Ishikawa (cell line): Measurements from ENCODE around the gene SCAPER.

ENCODE experiments used
- CEBPB ChIP-seq: IDR thresholded peaks from 2 replicates; pipeline ENCODE4 v1.6.1; 2012
- CREB1 ChIP-seq: IDR thresholded peaks from 2 replicates; pipeline ENCODE4 v1.6.1; 2012; ENCODE audit warnings: low read depth
- EGR1 ChIP-seq: IDR thresholded peaks from 2 replicates; pipeline ENCODE4 v1.6.1; 2012
- EP300 ChIP-seq: IDR thresholded peaks from 2 replicates; pipeline ENCODE4 v1.6.1; 2012; ENCODE audit warnings: borderline replicate concordance
- FOXM1 ChIP-seq: IDR thresholded peaks from 2 replicates; pipeline ENCODE4 v1.6.1; 2012; ENCODE audit warnings: low read depth, borderline replicate concordance
- NFIC ChIP-seq: IDR thresholded peaks from 2 replicates; pipeline ENCODE4 v1.6.1; 2012
- RAD21 ChIP-seq: IDR thresholded peaks from 2 replicates; pipeline ENCODE4 v1.6.1; 2012; ENCODE audit warnings: low read depth
- TAF1 ChIP-seq: IDR thresholded peaks from 2 replicates; pipeline ENCODE4 v1.6.1; 2012; ENCODE audit warnings: low read depth, mild to moderate bottlenecking
- TCF12 ChIP-seq: IDR thresholded peaks from 2 replicates; pipeline ENCODE4 v1.6.1; 2012; ENCODE audit warnings: low read depth
- TEAD4 ChIP-seq: IDR thresholded peaks from 2 replicates; pipeline ENCODE4 v1.6.1; 2012
- YY1 ChIP-seq: IDR thresholded peaks from 2 replicates; pipeline ENCODE4 v1.6.1; 2012; ENCODE audit warnings: low read depth
- ZBTB7A ChIP-seq: IDR thresholded peaks from 2 replicates; pipeline ENCODE4 v1.6.1; 2012; ENCODE audit warnings: low read depth
- TF ChIP-seq, protein P1 (sequence below): IDR thresholded peaks from 2 replicates; pipeline ENCODE4 v1.6.1; 2012; ENCODE audit warnings: low read depth, mild to moderate bottlenecking
- TF ChIP-seq, protein P2 (sequence below): IDR thresholded peaks from 2 replicates; pipeline ENCODE4 v1.6.1; 2012
- TF ChIP-seq, protein P3 (sequence below): IDR thresholded peaks from 2 replicates; pipeline ENCODE4 v1.6.1; 2012

Gene SCAPER

DNA sequence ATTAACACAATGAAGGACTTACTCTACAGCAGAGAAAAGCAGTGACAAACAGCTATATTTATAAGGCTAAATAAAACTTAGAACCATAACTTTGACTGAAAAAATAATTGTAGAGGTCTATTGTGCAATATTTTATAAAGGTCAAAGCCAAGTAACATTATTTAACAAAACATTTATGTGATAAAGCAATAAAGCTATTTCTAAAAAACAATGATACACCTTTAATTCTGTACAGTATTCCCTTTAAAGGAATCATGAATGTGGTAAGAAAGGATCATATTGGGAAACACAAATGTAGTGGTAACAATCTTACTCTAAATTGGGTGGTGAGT is 332.2 kb downstream of the SCAPER start:
- TF ChIP-seq NFIC = no peak
- TF ChIP-seq FOXM1 = no peak
- TF ChIP-seq CEBPB = no peak
- TF ChIP-seq, protein P1, sequence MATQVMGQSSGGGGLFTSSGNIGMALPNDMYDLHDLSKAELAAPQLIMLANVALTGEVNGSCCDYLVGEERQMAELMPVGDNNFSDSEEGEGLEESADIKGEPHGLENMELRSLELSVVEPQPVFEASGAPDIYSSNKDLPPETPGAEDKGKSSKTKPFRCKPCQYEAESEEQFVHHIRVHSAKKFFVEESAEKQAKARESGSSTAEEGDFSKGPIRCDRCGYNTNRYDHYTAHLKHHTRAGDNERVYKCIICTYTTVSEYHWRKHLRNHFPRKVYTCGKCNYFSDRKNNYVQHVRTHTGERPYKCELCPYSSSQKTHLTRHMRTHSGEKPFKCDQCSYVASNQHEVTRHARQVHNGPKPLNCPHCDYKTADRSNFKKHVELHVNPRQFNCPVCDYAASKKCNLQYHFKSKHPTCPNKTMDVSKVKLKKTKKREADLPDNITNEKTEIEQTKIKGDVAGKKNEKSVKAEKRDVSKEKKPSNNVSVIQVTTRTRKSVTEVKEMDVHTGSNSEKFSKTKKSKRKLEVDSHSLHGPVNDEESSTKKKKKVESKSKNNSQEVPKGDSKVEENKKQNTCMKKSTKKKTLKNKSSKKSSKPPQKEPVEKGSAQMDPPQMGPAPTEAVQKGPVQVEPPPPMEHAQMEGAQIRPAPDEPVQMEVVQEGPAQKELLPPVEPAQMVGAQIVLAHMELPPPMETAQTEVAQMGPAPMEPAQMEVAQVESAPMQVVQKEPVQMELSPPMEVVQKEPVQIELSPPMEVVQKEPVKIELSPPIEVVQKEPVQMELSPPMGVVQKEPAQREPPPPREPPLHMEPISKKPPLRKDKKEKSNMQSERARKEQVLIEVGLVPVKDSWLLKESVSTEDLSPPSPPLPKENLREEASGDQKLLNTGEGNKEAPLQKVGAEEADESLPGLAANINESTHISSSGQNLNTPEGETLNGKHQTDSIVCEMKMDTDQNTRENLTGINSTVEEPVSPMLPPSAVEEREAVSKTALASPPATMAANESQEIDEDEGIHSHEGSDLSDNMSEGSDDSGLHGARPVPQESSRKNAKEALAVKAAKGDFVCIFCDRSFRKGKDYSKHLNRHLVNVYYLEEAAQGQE = no peak
- TF ChIP-seq TEAD4 = no peak

DNA sequence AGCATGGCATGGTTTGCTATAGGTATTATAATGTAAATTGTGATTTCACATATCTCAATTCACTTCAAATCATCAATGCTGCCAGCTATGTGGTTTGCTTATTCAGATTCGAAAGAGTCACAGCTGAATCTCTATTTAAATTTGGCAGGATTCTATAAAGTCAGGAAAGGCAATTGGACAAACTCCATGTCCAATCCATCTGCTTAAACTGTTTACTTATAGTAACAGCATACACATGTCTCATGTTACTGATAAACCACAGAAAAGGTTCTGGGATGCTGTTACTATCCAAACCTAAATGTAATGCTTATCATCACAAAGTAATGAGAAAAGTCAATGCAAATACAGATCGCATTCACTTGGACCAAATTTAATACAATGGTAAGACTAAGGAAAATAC is 338.9 kb downstream of the SCAPER start:
- TF ChIP-seq EP300 (no peak), CREB1 (no peak), TCF12 (no peak), YY1 (no peak), RAD21 (no peak), ZBTB7A (no peak), TEAD4 (no peak), CEBPB (no peak), EGR1 (no peak), FOXM1 (no peak)
- TF ChIP-seq, protein P2, sequence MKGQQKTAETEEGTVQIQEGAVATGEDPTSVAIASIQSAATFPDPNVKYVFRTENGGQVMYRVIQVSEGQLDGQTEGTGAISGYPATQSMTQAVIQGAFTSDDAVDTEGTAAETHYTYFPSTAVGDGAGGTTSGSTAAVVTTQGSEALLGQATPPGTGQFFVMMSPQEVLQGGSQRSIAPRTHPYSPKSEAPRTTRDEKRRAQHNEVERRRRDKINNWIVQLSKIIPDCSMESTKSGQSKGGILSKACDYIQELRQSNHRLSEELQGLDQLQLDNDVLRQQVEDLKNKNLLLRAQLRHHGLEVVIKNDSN = no peak
- TF ChIP-seq, protein P3, sequence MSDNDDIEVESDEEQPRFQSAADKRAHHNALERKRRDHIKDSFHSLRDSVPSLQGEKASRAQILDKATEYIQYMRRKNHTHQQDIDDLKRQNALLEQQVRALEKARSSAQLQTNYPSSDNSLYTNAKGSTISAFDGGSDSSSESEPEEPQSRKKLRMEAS = no peak
- TF ChIP-seq, protein P1 = no peak

DNA sequence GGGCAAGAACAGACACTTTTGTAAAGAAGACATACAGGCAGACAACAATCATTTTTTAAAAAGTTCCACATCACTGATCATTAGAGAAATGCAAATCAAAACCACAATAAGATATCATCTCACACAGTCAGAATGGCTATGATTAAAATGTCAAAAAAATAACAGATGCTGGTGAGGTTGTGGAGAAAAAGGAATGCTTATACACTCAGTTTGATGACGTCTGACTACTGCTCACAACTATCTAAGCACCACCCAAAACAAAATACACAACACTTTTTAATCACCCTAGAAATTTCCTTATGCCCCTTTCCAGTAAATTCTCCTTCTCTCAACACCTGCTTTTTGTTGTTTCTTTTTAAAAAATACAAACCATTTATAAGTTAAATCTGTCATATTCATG is 339.8 kb downstream of the SCAPER start:
- TF ChIP-seq ZBTB7A = no peak

DNA sequence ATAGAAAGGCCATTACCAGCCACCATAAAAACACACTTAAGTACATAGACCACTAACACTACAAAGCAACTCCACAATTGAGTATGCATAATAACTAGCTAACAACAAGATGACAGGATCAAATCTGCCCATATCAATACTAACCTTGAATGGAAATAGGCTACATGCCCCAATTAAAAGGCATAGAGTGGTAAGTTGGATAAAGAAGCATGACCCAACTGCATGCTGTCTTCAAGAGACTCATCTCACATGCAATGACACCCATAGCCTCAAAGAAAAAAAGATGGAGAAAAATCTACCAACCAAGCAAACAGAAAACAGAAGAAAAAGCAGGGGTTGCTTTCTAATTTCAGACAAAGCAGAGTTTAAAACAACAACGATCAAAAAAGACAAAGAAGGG is 349.9 kb downstream of the SCAPER start:
- TF ChIP-seq EGR1 (no peak), RAD21 (no peak), ZBTB7A (no peak), TAF1 (no peak), FOXM1 (no peak), YY1 (no peak), NFIC (no peak), TCF12 (no peak), EP300 (no peak), TEAD4 (no peak), CREB1 (no peak), CEBPB (no peak)
- TF ChIP-seq, protein P2 = no peak
- TF ChIP-seq, protein P1 = no peak
- TF ChIP-seq, protein P3 = no peak

DNA sequence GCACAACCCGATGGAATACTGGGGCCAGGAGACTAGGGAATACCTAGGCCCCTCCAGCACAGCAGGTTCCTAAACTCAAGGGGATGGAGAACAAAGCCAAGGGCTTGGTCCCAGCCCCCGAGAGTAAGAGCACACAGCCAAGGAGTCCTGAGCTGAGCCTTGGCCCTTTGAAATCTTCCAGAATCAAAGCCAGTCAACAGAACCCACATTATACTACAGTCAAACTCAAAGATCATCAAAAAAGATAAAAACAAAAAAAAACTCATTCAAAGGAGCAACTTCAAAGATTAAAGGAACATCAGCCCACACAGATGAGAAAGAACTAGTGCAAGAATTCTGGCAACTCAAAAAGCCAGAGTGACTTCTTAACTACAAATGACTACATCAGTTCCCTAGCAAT is 351.6 kb downstream of the SCAPER start:
- TF ChIP-seq RAD21 (no peak), EP300 (no peak), FOXM1 (no peak), ZBTB7A (no peak), TCF12 (no peak), YY1 (no peak), TAF1 (no peak)
- TF ChIP-seq, protein P3 = no peak
- TF ChIP-seq, protein P1 = no peak
